HEK293 (cell line): ENCODE results near the gene C5orf63.

ENCODE experiments used
- MZF1 ChIP-seq: fragments of 450-650 bp; formaldehyde crosslinking; IDR thresholded peaks from 2 replicates; pipeline ENCODE4 v1.5.1; 2017; ENCODE audit warnings: missing biosample characterization, missing genetic modification characterization, borderline replicate concordance
- TRIM28 ChIP-seq: IDR thresholded peaks from 2 replicates; pipeline ENCODE4 v1.6.1; 2011; ENCODE audit warnings: low read length, control low read depth, borderline replicate concordance
- ZBTB8A ChIP-seq: fragments of 450-650 bp; formaldehyde crosslinking; IDR thresholded peaks from 2 replicates; pipeline ENCODE4 v1.5.1; 2016; ENCODE audit warnings: missing biosample characterization, missing genetic modification characterization
- ZNF146 ChIP-seq: fragments of 450-650 bp; formaldehyde crosslinking; IDR thresholded peaks from 2 replicates; pipeline ENCODE4 v1.5.1; 2016; ENCODE audit warnings: missing biosample characterization, missing genetic modification characterization
- ZNF24 ChIP-seq: fragments of 450-650 bp; formaldehyde crosslinking; IDR thresholded peaks from 2 replicates; pipeline ENCODE4 v1.5.1; 2016; ENCODE audit warnings: missing biosample characterization, missing genetic modification characterization
- ZNF521 ChIP-seq: fragments of 450-650 bp; formaldehyde crosslinking; IDR thresholded peaks from 2 replicates; pipeline ENCODE4 v1.5.1; 2017; ENCODE audit warnings: missing biosample characterization, mild to moderate bottlenecking, missing genetic modification characterization
- ZNF76 ChIP-seq: fragments of 450-650 bp; formaldehyde crosslinking; IDR thresholded peaks from 2 replicates; pipeline ENCODE4; 2016; ENCODE audit warnings: low read depth, missing biosample characterization, missing genetic modification characterization, borderline replicate concordance
- ZNF791 ChIP-seq: fragments of 450-650 bp; formaldehyde crosslinking; IDR thresholded peaks from 2 replicates; pipeline ENCODE4 v1.5.1; 2016; ENCODE audit warnings: missing biosample characterization, missing genetic modification characterization
- TF ChIP-seq, protein P1 (sequence below): fragments of 450-650 bp; formaldehyde crosslinking; IDR thresholded peaks from 2 replicates; pipeline ENCODE4 v1.5.1; 2016; ENCODE audit warnings: missing biosample characterization, missing genetic modification characterization
- TF ChIP-seq, protein P2 (sequence below): fragments of 450-650 bp; formaldehyde crosslinking; IDR thresholded peaks from 2 replicates; pipeline ENCODE4 v1.5.1; 2016; ENCODE audit warnings: missing biosample characterization, missing genetic modification characterization, low read depth
- TF ChIP-seq, protein P3 (sequence below): fragments of 450-650 bp; formaldehyde crosslinking; IDR thresholded peaks from 2 replicates; pipeline ENCODE4 v1.5.1; 2016; ENCODE audit warnings: missing biosample characterization, missing genetic modification characterization
- TF ChIP-seq, protein P4 (sequence below): IDR thresholded peaks from 2 replicates; pipeline ENCODE4 v1.6.1; 2011; ENCODE audit warnings: mild to moderate bottlenecking, low read depth, low read length, borderline replicate concordance
- TF ChIP-seq, protein P5 (sequence below): fragments of 450-650 bp; formaldehyde crosslinking; conservative IDR thresholded peaks from 2 replicates; pipeline ENCODE4 v1.5.1; 2016; ENCODE audit warnings: low read depth, missing biosample characterization, missing genetic modification characterization

DNA sequence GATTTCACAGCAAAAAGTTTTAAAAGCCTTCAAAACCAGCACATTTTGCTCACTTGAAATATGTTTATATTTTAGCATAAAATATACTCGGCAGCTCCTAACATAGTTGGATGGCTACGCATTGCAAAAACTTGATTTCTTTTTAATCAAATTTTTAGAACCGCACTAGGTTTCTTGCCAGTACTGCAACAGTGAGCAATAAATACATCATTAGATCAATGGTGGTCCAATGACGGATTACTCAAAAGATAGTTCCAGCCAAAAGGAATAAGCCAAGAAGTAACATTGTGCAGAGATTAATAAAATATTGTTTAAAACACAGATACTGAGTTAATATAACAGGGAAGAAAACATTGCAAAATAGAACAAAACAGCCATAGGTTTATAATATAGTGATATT lies 48.5 kb downstream of the C5orf63 start:
- TF ChIP-seq, protein P1, sequence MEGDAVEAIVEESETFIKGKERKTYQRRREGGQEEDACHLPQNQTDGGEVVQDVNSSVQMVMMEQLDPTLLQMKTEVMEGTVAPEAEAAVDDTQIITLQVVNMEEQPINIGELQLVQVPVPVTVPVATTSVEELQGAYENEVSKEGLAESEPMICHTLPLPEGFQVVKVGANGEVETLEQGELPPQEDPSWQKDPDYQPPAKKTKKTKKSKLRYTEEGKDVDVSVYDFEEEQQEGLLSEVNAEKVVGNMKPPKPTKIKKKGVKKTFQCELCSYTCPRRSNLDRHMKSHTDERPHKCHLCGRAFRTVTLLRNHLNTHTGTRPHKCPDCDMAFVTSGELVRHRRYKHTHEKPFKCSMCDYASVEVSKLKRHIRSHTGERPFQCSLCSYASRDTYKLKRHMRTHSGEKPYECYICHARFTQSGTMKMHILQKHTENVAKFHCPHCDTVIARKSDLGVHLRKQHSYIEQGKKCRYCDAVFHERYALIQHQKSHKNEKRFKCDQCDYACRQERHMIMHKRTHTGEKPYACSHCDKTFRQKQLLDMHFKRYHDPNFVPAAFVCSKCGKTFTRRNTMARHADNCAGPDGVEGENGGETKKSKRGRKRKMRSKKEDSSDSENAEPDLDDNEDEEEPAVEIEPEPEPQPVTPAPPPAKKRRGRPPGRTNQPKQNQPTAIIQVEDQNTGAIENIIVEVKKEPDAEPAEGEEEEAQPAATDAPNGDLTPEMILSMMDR (tag by site-specific recombination), result no peak
- no peak for TF ChIP-seq ZNF791 (tag by site-specific recombination)
- TF ChIP-seq, protein P2, sequence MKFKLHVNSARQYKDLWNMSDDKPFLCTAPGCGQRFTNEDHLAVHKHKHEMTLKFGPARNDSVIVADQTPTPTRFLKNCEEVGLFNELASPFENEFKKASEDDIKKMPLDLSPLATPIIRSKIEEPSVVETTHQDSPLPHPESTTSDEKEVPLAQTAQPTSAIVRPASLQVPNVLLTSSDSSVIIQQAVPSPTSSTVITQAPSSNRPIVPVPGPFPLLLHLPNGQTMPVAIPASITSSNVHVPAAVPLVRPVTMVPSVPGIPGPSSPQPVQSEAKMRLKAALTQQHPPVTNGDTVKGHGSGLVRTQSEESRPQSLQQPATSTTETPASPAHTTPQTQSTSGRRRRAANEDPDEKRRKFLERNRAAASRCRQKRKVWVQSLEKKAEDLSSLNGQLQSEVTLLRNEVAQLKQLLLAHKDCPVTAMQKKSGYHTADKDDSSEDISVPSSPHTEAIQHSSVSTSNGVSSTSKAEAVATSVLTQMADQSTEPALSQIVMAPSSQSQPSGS (tag by site-specific recombination), result no peak
- TF ChIP-seq, protein P3, sequence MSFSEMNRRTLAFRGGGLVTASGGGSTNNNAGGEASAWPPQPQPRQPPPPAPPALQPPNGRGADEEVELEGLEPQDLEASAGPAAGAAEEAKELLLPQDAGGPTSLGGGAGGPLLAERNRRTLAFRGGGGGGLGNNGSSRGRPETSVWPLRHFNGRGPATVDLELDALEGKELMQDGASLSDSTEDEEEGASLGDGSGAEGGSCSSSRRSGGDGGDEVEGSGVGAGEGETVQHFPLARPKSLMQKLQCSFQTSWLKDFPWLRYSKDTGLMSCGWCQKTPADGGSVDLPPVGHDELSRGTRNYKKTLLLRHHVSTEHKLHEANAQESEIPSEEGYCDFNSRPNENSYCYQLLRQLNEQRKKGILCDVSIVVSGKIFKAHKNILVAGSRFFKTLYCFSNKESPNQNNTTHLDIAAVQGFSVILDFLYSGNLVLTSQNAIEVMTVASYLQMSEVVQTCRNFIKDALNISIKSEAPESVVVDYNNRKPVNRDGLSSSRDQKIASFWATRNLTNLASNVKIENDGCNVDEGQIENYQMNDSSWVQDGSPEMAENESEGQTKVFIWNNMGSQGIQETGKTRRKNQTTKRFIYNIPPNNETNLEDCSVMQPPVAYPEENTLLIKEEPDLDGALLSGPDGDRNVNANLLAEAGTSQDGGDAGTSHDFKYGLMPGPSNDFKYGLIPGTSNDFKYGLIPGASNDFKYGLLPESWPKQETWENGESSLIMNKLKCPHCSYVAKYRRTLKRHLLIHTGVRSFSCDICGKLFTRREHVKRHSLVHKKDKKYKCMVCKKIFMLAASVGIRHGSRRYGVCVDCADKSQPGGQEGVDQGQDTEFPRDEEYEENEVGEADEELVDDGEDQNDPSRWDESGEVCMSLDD (tag by site-specific recombination), result no peak
- no peak for TF ChIP-seq MZF1 (tag by site-specific recombination)
- no peak for TF ChIP-seq ZNF521 (tag by site-specific recombination)
- TF ChIP-seq ZBTB8A, result no peak
- TF ChIP-seq TRIM28, result no peak
- TF ChIP-seq ZNF24 (tag by site-specific recombination), result no peak
- TF ChIP-seq, protein P4, sequence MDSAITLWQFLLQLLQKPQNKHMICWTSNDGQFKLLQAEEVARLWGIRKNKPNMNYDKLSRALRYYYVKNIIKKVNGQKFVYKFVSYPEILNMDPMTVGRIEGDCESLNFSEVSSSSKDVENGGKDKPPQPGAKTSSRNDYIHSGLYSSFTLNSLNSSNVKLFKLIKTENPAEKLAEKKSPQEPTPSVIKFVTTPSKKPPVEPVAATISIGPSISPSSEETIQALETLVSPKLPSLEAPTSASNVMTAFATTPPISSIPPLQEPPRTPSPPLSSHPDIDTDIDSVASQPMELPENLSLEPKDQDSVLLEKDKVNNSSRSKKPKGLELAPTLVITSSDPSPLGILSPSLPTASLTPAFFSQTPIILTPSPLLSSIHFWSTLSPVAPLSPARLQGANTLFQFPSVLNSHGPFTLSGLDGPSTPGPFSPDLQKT, result no peak
- no peak for TF ChIP-seq ZNF146 (tag by site-specific recombination)
- TF ChIP-seq, protein P5, sequence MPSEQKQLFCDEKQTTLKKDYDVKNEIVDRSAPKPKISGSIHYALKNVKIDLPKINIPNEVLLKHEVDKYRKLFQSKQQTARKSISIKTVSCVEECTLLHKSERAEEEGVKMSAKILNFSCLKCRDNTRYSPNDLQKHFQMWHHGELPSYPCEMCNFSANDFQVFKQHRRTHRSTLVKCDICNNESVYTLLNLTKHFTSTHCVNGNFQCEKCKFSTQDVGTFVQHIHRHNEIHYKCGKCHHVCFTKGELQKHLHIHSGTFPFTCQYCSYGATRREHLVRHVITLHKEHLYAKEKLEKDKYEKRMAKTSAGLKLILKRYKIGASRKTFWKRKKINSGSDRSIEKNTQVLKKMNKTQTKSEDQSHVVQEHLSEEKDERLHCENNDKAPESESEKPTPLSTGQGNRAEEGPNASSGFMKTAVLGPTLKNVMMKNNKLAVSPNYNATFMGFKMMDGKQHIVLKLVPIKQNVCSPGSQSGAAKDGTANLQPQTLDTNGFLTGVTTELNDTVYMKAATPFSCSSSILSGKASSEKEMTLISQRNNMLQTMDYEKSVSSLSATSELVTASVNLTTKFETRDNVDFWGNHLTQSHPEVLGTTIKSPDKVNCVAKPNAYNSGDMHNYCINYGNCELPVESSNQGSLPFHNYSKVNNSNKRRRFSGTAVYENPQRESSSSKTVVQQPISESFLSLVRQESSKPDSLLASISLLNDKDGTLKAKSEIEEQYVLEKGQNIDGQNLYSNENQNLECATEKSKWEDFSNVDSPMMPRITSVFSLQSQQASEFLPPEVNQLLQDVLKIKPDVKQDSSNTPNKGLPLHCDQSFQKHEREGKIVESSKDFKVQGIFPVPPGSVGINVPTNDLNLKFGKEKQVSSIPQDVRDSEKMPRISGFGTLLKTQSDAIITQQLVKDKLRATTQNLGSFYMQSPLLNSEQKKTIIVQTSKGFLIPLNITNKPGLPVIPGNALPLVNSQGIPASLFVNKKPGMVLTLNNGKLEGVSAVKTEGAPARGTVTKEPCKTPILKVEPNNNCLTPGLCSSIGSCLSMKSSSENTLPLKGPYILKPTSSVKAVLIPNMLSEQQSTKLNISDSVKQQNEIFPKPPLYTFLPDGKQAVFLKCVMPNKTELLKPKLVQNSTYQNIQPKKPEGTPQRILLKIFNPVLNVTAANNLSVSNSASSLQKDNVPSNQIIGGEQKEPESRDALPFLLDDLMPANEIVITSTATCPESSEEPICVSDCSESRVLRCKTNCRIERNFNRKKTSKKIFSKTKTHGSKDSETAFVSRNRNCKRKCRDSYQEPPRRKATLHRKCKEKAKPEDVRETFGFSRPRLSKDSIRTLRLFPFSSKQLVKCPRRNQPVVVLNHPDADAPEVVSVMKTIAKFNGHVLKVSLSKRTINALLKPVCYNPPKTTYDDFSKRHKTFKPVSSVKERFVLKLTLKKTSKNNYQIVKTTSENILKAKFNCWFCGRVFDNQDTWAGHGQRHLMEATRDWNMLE (tag by site-specific recombination), result no peak
- TF ChIP-seq ZNF76 (tag by site-specific recombination), result no peak
